Measurements from ENCODE around the gene NDUFS8. TPM values are rescaled to one million over a fixed set of nuclear protein-coding genes. Genes with fewer than 3 reads are reported as not detected.

Gene NDUFS8
- total and polyA plus RNA-seq, 2 of the 4 experiments (the other 2 are of a cell fraction) = 85.9 to 131 TPM

DNA sequence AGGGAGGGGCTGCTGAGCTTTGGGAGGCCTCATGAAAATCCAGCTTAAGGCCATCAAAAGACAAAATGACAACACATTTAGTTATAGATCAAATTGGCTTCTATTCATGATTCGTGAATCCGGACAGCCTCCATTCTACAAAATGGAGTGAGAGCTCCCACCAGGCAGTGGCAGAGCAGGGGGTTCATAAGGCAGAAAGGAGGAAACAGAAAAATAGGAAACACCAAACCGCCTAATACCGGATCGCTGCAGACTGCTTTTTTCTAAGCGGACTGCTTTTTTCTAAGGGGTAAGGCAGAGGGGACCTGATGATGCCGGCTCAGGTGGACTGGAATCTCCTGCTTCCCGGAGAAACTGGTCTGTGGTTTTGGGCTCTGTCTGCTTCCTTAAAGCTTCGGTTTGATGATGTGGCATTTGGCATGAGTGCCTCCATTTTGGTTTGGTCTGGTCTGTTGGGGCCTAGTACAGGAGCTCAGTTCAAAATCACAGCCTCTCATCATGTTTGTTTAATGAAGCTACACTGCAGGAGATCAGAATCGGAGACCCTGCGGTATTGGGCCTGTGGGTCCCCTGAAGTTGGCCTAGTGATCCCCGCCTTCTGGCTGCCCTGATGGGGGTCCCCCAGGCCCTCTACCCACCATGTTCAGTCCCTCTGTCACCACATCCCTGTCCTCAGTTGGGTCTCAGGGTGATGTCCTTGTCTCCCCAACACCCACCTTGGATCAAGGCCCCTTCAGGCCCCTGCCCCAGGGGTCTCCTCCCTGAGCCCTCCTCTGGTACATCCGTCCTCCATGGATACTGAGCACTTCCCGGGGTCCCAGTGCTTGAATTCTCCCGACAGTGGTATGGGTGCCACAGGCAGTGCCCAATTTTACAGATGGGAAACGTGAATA is 19.2 kb upstream of the NDUFS8 start (continued):
- TF ChIP-seq, protein P1, sequence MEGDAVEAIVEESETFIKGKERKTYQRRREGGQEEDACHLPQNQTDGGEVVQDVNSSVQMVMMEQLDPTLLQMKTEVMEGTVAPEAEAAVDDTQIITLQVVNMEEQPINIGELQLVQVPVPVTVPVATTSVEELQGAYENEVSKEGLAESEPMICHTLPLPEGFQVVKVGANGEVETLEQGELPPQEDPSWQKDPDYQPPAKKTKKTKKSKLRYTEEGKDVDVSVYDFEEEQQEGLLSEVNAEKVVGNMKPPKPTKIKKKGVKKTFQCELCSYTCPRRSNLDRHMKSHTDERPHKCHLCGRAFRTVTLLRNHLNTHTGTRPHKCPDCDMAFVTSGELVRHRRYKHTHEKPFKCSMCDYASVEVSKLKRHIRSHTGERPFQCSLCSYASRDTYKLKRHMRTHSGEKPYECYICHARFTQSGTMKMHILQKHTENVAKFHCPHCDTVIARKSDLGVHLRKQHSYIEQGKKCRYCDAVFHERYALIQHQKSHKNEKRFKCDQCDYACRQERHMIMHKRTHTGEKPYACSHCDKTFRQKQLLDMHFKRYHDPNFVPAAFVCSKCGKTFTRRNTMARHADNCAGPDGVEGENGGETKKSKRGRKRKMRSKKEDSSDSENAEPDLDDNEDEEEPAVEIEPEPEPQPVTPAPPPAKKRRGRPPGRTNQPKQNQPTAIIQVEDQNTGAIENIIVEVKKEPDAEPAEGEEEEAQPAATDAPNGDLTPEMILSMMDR (conservative IDR thresholded peaks at IDR 0.05; ENCODE audit: low read depth, low read length) = no peak
- TF ChIP-seq RAD21 (IDR thresholded peaks at IDR 0.05; ENCODE audit: low read length) = no peak
